ENCODE results near the gene MICAL3. TPM values are rescaled to one million over a fixed set of nuclear protein-coding genes. Genes with fewer than 3 reads are reported as not detected.
"Not testable (repeated sequence)": the region's sequence is repeated elsewhere in the genome, so short reads cannot be mapped to it uniquely, and the experiment has no call there.

The MICAL3 gene
- polyA plus RNA-seq, 3 donors from 2014 or later = 1.1 to 2.3 TPM; not detected in 1

DNA sequence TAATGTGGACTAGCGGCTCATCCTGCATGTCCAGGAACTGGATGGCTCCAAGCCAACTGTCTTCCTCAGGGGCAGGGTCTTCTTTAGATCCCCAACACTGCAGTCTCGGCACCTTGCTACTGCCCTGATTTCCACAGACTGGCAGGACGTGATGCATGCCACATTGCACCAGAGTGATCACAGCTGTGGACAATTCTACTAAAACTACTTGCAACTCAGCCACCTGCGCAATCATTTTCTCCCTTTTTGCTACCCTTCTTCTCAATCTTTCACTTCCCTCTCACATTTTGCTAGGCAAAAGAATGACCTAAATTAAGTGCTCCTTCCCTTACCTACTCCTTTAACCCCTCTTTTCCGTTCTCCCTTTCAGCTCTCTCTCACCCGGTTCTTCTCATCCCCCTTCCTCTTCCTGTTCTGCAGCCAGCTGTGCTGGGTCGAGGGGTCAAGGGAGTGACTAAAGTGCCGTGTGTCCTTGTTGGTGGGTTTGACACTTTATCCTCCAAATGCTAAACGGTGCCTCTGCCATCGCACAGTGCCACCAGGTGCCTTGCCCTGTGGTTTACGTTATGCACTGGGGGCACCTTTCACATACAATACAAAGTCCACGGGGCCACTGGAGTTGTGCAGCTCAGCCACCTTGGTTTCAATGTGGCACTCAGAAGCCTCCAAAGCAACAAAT, 42.0 kb upstream of the MICAL3 start:
- Mint-ChIP-seq H3K9me3 (no peaks in the 10 kb centered on the region), H3K36me3 (no peaks in the 10 kb centered on the region), H3K27me3 (ENCODE audit: low read depth in 3 of 3) (peaks cover 7 to 21% (median 10%) of the 10 kb centered on the region in 3 donors), H3K27ac (no peak overlapping the region), H3K4me1 (no peaks in the 10 kb centered on the region), H3K4me3 (no peak overlapping the region)
- no peak for DNase-seq

DNA sequence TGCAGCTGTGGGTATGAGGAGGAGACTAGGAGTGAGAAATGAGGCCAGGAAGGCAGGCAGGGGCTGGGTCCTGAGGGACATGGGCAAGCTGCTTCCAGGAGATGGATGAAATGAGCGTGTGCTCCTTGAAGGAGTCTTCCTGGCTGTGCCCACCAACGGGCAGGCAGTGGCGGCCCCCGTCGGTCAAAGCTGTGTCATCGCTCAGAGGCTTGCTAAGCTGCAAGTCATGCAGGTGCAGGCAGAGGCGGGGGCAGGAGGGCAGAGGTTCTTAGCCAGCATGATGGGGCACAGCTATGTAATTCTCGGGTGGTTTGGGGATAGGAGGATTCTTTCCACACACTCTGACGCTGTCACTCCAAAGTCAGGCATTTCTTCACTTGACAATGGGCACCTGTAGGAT, 40.9 kb upstream of the MICAL3 start:
- Mint-ChIP-seq H3K4me3 (no peak overlapping the region), H3K27me3 (ENCODE audit: low read depth in 3 of 3) (peaks cover 7 to 21% (median 10%) of the 10 kb centered on the region in 3 donors), H3K4me1 (no peaks in the 10 kb centered on the region), H3K9me3 (no peaks in the 10 kb centered on the region), H3K36me3 (no peaks in the 10 kb centered on the region), H3K27ac (peak overlapping the region in 1 of 6 donors; percentile 20)
- no peak for DNase-seq

DNA sequence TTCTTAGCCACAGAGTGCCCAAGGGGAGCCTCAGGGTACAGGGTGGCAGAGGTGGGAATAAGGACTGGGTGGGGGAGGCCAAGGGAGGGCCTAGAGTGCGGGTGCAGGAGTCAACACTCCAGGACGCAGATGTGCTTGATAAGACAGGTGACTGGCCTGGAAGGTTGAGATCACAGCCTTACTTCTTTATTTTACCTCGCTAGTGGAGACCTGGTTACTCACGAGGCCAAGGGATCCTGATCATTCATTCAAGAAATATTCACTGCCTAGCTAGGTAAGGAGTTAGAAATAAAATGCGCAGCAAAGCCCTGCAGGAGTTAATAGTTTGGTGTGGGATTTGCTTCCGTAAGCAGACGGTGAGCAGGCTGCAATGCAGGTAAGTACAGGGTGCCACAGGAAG, 40.3 kb upstream of the MICAL3 start:
- Mint-ChIP-seq H3K36me3 (no peaks in the 10 kb centered on the region), H3K9me3 (no peaks in the 10 kb centered on the region), H3K27ac (peak overlapping the region in 1 of 6 donors; percentile 56), H3K4me3 (no peak overlapping the region), H3K27me3 (ENCODE audit: low read depth in 3 of 3) (peaks cover 7 to 21% (median 10%) of the 10 kb centered on the region in 3 donors), H3K4me1 (no peaks in the 10 kb centered on the region)
- DNase-seq = no peak

DNA sequence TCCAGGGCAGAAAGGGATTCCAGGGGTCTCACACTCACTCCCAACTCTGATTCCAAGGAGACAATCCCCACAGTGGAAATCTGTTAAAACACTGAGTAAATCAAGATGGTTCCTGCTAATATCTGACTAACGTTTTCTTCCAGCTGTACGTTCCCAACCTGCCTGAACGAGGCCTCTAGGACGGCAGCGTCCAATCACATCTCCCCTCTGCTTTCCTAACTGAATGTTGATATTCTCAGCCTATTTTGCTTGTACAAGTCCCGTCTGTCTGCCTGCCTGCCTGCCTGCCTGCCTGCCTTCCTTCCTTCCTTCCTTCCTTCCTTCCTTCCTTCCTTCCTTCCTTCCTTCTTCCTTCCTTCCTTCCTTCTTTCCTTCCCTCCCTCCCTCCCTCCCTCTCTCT, 39.4 kb upstream of the MICAL3 start:
- H3K36me3 Mint-ChIP-seq, DNase-seq, H3K4me1 Mint-ChIP-seq, H3K4me3 Mint-ChIP-seq, H3K9me3 Mint-ChIP-seq, H3K27ac Mint-ChIP-seq: not testable (repeated sequence)
- H3K27me3 Mint-ChIP-seq (ENCODE audit: low read depth in 3 of 3) = peaks cover 9 to 24% (median 12%) of the 10 kb centered on the region in 3 donors

DNA sequence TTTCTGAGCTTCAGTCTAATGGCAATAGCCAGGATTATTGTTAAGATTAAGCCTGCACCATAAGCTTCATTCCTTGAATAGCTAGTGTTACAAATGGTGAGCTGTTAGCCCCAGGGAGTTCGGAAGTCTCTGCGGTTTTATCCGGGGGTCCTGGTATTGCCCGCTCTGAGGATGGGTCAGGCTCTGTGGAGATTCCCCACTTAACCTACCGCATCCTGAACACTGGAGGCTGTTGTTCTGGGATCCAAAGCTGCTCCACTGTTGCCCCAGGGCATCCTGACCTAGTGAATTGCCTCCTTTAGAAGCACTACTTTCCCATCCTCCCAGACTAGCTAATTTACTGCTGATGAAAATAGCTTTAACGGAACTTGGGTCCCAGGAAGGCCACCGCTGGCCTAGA, 38.9 kb upstream of the MICAL3 start:
- Mint-ChIP-seq H3K4me3 (no peak overlapping the region), H3K4me1 (no peaks in the 10 kb centered on the region), H3K9me3 (no peaks in the 10 kb centered on the region), H3K27ac (no peak overlapping the region), H3K27me3 (ENCODE audit: low read depth in 3 of 3) (peaks cover 9 to 22% (median 12%) of the 10 kb centered on the region in 3 donors), H3K36me3 (no peaks in the 10 kb centered on the region)
- DNase-seq = no peak

DNA sequence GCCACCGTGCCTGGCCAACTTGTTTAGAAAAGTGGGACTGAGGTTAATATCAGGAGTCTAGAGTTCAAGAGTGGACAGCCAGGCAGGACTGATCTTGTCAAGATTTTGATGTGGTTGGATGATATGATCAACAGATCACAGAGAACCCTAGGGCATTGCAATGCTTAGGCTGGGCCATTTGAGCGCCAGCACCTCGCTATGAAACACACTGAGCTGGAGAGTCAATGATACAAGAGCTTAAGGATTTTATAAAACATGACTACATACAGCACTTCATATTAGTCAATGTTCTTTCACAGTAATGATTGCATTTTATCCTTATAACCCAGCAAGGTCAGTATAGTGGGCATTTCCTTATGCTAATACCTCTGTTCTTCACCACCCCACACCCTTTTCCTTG, 38.1 kb upstream of the MICAL3 start:
- Mint-ChIP-seq H3K27me3 (ENCODE audit: low read depth in 3 of 3) (peaks cover 5 to 20% (median 12%) of the 10 kb centered on the region in 3 donors), H3K4me1 (no peaks in the 10 kb centered on the region), H3K36me3 (no peaks in the 10 kb centered on the region), H3K9me3 (no peaks in the 10 kb centered on the region), H3K27ac (no peak overlapping the region), H3K4me3 (no peak overlapping the region)
- no peak for DNase-seq

DNA sequence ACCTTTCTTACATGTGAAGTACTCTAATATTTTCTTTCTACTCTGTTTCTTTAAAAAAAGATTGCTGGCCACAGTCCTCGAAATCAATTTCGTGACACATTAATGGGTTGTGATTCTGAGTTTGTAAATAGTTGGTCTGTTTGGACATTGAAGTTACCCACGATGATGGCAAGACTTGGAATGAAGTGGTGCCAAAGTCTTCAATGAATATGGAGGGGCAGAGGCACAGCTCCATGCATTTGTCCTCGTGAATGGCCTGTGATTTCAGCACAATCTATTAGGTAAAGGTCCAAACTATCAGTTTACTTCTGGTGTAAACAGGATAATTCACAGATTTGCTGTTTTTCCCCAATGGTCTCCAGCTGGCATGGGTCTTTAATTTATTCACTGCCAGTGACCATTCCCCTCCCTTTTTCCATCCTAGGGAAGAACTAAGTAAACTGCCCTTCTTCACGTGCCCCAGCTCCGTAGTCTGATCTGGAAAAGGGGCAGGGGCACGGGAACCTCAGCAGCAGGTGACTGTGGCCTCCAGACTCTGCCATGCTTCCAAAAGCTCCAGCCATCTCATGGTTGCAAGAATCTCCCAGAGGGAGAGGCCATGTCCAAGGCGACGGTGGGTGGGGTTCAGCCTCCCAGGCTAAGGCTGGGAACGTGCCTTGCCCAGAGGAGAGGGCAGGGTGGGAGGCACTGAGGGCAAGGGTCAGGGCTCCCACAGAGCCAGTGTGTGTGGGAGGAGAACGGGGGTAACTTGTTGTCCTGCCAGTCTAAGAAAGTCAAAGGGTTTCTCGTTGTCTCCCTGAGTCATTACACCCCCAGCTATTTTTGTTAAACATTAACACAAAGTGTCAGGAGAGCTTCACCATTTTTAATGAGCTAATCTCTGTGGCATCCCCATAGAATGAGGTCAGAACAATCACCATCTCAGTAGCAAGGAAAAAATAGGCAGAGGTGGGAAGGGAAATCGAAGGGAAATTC, 36.6 kb upstream of the MICAL3 start:
- no peak for DNase-seq
- Mint-ChIP-seq H3K27me3 (ENCODE audit: low read depth in 3 of 3) (peaks cover 2 to 10% (median 10%) of the 10 kb centered on the region in 3 donors), H3K9me3 (no peaks in the 10 kb centered on the region), H3K4me3 (no peak overlapping the region), H3K36me3 (no peaks in the 10 kb centered on the region), H3K27ac (no peak overlapping the region), H3K4me1 (no peaks in the 10 kb centered on the region)

DNA sequence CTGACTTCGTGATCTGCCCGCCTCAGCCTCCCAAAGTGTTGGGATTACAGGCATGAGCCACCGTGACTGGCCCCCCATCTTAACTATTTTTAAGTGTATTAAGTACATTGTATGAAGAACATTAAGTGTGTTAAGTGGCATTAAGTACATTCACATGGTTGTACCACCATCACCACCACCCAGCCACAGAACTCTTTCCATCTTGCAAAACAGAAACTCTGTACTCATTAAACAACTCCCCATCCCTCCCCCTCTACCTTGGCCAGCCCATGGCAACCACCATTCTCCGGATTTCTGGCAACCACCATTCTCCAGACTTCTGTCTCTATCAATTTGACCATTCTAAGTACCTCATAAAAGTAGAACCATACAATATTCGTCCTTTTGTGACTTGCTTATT, 35.6 kb upstream of the MICAL3 start:
- Mint-ChIP-seq H3K27ac (no peak overlapping the region), H3K4me3 (no peak overlapping the region), H3K4me1 (no peaks in the 10 kb centered on the region), H3K36me3 (no peaks in the 10 kb centered on the region), H3K27me3 (ENCODE audit: low read depth in 3 of 3) (peaks cover 3 to 8% (median 5%) of the 10 kb centered on the region in 3 donors), H3K9me3 (no peaks in the 10 kb centered on the region)
- no peak for DNase-seq

DNA sequence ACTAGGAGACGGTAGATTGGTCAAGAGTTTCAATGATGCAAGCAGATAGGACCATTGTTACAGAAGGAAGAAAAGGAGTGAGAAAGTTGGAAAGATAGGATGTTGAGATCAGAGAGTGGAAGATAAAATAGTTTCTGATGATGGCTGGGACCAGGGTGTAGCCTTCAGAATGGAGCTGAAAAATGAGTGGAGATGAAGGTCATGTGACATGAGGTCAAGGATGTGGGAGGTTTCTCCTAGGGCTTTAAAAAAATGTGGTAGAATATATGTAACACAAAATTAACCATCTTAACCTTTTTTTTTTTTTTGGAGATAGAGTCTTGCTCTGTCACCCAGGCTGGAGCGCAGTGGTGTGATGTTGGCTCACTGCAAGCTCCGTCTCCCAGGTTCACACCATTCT, 35.1 kb upstream of the MICAL3 start:
- no peaks in the 10 kb centered on the region for H3K36me3 Mint-ChIP-seq
- H3K4me3 Mint-ChIP-seq = no peak overlapping the region
- no peaks in the 10 kb centered on the region for H3K9me3 Mint-ChIP-seq
- no peak for DNase-seq
- no peaks in the 10 kb centered on the region for H3K4me1 Mint-ChIP-seq
- no peak overlapping the region for H3K27ac Mint-ChIP-seq
- H3K27me3 Mint-ChIP-seq (ENCODE audit: low read depth in 3 of 3) = peaks cover 2 to 5% (median 3%) of the 10 kb centered on the region in 3 donors

DNA sequence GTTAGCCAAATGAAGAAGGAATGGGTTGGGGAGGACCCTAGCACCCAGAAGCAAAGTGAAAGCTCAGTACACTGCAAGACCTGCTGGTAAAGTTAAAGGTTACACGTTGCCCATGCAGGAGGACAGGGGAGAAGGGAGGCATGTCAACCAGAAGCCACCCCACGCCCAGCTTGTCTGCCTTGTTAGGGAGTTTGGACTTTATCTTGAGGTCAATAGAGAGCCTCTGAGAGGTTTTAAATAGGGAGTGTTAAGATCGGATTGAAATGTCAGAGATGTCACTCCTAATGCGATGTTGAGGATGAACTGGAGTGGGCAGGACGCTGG, 34.7 kb upstream of the MICAL3 start:
- Mint-ChIP-seq H3K4me3 (no peak overlapping the region), H3K4me1 (no peaks in the 10 kb centered on the region), H3K27ac (no peak overlapping the region), H3K36me3 (no peaks in the 10 kb centered on the region), H3K9me3 (no peaks in the 10 kb centered on the region), H3K27me3 (ENCODE audit: low read depth in 3 of 3) (peaks cover 2 to 4% (median 3%) of the 10 kb centered on the region in 3 donors)
- DNase-seq = no peak

DNA sequence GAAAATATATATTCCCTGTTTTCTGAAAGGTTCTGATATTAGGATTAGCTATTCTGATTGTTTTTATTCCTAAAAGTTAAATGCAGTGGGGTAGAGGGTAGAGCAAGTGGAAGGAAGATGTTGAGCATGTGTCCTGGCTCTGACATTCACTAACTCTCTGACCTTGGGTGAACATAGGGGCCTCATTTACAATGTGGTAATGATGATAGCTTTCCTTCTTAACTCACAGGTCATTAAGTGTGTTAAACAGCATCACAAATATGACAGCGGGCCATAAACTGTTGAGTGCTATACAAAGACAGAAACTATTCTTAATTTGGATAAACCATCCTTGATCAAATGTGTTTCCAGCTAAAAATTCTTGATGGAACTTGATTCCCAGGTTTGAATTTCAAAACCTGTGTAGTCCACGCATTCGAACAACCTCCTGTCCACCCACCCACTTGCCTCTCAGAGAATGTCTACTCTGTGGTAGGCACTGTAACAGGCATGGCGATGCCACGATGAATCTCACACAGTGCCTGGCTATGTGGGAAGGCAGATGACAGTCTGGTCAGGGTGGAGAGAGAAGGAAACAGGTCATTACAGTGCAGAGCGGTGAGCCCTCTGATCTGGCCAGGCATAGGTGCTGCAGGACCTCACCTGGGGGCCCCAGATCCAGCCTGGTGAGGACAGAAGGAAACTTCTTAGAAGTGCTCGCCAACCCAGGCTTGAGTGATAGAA, 34.2 kb upstream of the MICAL3 start:
- H3K4me1 Mint-ChIP-seq = no peaks in the 10 kb centered on the region
- no peaks in the 10 kb centered on the region for H3K9me3 Mint-ChIP-seq
- DNase-seq = no peak
- no peaks in the 10 kb centered on the region for H3K36me3 Mint-ChIP-seq
- peaks cover 2 to 4% (median 3%) of the 10 kb centered on the region in 3 donors for H3K27me3 Mint-ChIP-seq (ENCODE audit: low read depth in 3 of 3)
- H3K27ac Mint-ChIP-seq = no peak overlapping the region
- H3K4me3 Mint-ChIP-seq = no peak overlapping the region

DNA sequence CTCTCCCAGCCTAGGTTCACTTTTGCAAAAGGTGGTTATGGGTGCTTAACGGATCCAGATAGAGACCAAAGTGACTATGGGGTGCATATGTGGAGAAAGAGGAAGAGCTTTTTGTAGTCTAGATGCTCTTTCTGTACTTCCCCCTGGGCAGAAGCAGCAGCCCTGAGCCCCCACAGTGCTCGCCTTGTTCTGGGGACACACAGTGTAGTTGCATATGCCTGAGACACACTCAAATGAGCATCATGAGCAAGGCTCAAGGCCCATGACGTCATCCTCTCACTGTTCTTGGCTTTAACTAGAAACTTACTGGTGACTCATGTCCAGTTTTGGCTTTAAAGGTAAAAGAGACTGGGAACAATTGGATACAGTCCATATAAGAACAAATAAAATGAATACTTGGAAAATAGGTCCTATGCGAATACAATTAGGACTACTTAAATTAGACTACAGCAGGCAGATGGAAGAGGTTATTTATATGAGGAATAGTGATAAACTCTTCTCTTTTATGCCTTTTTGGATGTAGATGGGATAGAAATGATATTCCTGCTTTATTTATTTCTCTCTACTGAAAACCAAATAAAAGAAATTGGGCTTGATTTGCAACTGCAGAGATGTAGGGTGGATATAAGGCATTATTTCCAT, 33.3 kb upstream of the MICAL3 start:
- H3K4me3 Mint-ChIP-seq = no peak overlapping the region
- no peaks in the 10 kb centered on the region for H3K36me3 Mint-ChIP-seq
- peaks cover 2 to 4% (median 3%) of the 10 kb centered on the region in 3 donors for H3K27me3 Mint-ChIP-seq (ENCODE audit: low read depth in 3 of 3)
- DNase-seq = no peak
- H3K27ac Mint-ChIP-seq = no peak overlapping the region
- H3K9me3 Mint-ChIP-seq = no peaks in the 10 kb centered on the region
- no peaks in the 10 kb centered on the region for H3K4me1 Mint-ChIP-seq

DNA sequence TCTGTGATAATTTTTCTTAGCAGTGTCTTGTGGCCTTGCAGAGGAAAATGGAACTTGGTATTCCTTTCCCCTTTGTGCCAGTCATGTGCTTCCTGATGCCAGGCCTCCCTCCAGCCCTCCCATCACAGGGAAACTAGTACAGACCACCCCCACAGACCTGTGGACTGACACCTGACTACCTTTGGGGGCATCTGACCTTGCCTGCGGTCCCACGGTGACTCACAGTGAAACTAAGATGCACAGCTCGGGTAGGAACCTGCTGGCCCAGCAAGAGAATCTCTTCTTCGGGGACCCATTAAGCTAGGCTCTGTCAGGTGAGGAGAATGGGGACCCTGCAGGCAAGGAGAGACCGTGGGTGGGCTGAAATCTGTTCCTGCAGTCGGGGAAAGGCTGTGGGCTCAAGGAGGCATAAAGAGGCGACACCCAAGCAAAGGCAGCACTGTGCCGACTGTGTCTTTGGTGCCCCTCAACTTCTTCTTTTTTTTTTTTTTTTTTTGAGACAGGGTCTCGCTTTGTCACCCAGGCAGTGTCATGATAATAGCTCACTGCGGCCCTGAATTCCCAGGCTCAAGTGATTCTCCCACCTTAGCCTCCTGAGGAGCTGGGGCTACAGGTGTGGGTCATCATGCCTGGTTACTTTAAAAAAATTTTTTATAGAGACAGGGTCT, 32.6 kb upstream of the MICAL3 start:
- H3K4me1 Mint-ChIP-seq = no peaks in the 10 kb centered on the region
- no peaks in the 10 kb centered on the region for H3K9me3 Mint-ChIP-seq
- DNase-seq = no peak
- H3K4me3 Mint-ChIP-seq = no peak overlapping the region
- no peaks in the 10 kb centered on the region for H3K36me3 Mint-ChIP-seq
- H3K27me3 Mint-ChIP-seq (ENCODE audit: low read depth in 3 of 3) = peaks cover 2 to 5% (median 4%) of the 10 kb centered on the region in 3 donors
- H3K27ac Mint-ChIP-seq = no peak overlapping the region
